Fibroblast of lung (primary cell): Measurements from ENCODE around the gene C3orf70. TPM values are rescaled to one million over a fixed set of nuclear protein-coding genes. Genes with fewer than 3 reads are reported as not detected.

ENCODE experiments used
- DNase-seq, 2 donors: peaks; one replicate each; pipeline versions ENCODE4 v3.0.0 to v3.0.0-alpha.2; 2010; ENCODE audit warnings: low read depth in 2 of 2
- H2AFZ ChIP-seq: 2 replicates; pipeline ENCODE4 v1.5.1; 2012; ENCODE audit warnings: low read length, control low read depth, inconsistent platforms
- H3K27ac ChIP-seq: 2 replicates; pipeline ENCODE4 v1.5.1; 2011; ENCODE audit warnings: low read length, control low read depth; ENCODE audit not compliant: insufficient read depth
- H3K27me3 ChIP-seq: 2 replicates; pipeline ENCODE4 v1.5.1; 2011; ENCODE audit warnings: mild to moderate bottlenecking, low read length; ENCODE audit not compliant: control insufficient read depth, insufficient read depth
- H3K36me3 ChIP-seq: 2 replicates; pipeline ENCODE4 v1.5.1; 2011; ENCODE audit warnings: low read length; ENCODE audit not compliant: control insufficient read depth, insufficient read depth
- H3K4me1 ChIP-seq: 2 replicates; pipeline ENCODE4 v1.5.1; 2011; ENCODE audit warnings: low read length; ENCODE audit not compliant: control insufficient read depth, insufficient read depth; ENCODE audit errors: extremely low read depth
- H3K4me2 ChIP-seq: 2 replicates; pipeline ENCODE4 v1.5.1; 2011; ENCODE audit warnings: low read length, control low read depth; ENCODE audit not compliant: insufficient read depth; ENCODE audit errors: extremely low read depth
- H3K4me3 ChIP-seq, 4 experiments: fragments of 200-600 bp in 1 of 4; sonication (generic) in 1 of 4; replicated peaks in 1 of 4; 2 replicates each; pipeline ENCODE4 v1.5.1; 2011 to 2016; ENCODE audit warnings: low read length in 4 of 4, low read depth in 3 of 4, mild to moderate bottlenecking in 3 of 4, control low read depth in 2 of 4, inconsistent platforms in 1 of 4, mixed read lengths in 1 of 4; ENCODE audit not compliant: insufficient read depth in 1 of 4; ENCODE audit errors: control extremely low read depth in 1 of 4
- H3K79me2 ChIP-seq: 2 replicates; pipeline ENCODE4 v1.5.1; 2012; ENCODE audit warnings: mild to moderate bottlenecking, low read length, inconsistent platforms; ENCODE audit not compliant: control insufficient read depth, insufficient read depth
- H3K9ac ChIP-seq: 2 replicates; pipeline ENCODE4 v1.5.1; 2011; ENCODE audit warnings: mild to moderate bottlenecking, low read length, control low read depth; ENCODE audit not compliant: insufficient read depth
- H3K9me3 ChIP-seq: 2 replicates; pipeline ENCODE4 v1.5.1; 2012; ENCODE audit warnings: low read depth, low read length; ENCODE audit not compliant: control insufficient read depth, insufficient read depth
- H4K20me1 ChIP-seq: 2 replicates; pipeline ENCODE4 v1.5.1; 2011; ENCODE audit warnings: low read length; ENCODE audit not compliant: control insufficient read depth, insufficient read depth; ENCODE audit errors: extremely low read depth
- CTCF ChIP-seq, 2 donors: IDR thresholded peaks in 1 of 2; conservative IDR thresholded peaks in 1 of 2; 1 replicate in 1 of 2; 2 replicates in 1 of 2; pipeline ENCODE4 v1.5.1; 2011 to 2012; ENCODE audit warnings: low read length in 2 of 2, control low read depth in 1 of 2, inconsistent platforms in 1 of 2, low read depth in 1 of 2, mild to moderate bottlenecking in 1 of 2
- EZH2 ChIP-seq: IDR thresholded peaks from 2 replicates; pipeline ENCODE4 v1.5.1; 2012; ENCODE audit warnings: low read length, control low read depth, mild to moderate bottlenecking; ENCODE audit errors: missing control alignments
- polyA plus RNA-seq, 2 donors: library from polyadenylated mRNA; depleted of rRNA in 1 of 2; stranded (reverse) in 1 of 2; unstranded in 1 of 2; fragments of >200 nt; gene quantifications; 2 replicates each; pipeline ENCODE4 v1.2.1, GENCODE V29; 2011 to 2012; ENCODE audit warnings: missing spikeins in 1 of 2
- total RNA-seq: library from RNA; depleted of rRNA; stranded (reverse); fragments of >200 nt; gene quantifications from 2 replicates; pipeline ENCODE4 v1.2.1, GENCODE V29; 2014

Gene C3orf70
- total and polyA plus RNA-seq, 2 donors (not counting 1 experiment from before 2014, with no cell fraction given), result 0.33 to 4.7 TPM

- H4K20me1 ChIP-seq, result no peaks in the 10 kb centered on the region
- H3K4me1 ChIP-seq, result no peaks in the 10 kb centered on the region
- H3K4me2 ChIP-seq, result no peak overlapping the region
- no peak overlapping the region for H3K9ac ChIP-seq
- no peak for DNase-seq
- no peaks in the 10 kb centered on the region for H3K79me2 ChIP-seq
- TF ChIP-seq EZH2 (no peak), CTCF (conservative IDR thresholded peaks at IDR 0.05 in 1 of 2, IDR thresholded peaks at IDR 0.05 in 1 of 2; ENCODE audit: low read depth in 1 of 2, low read length in 2 of 2) (no peak)
- H3K9me3 ChIP-seq, result no peaks in the 10 kb centered on the region
- H3K36me3 ChIP-seq, result no peaks in the 10 kb centered on the region
- H3K27me3 ChIP-seq, result no peaks in the 10 kb centered on the region
- H2AFZ ChIP-seq, result no peak overlapping the region
- H3K27ac ChIP-seq, result no peak overlapping the region
- no peak overlapping the region for H3K4me3 ChIP-seq
Observed at GRCh38 chr3:185037801-185038200, 115.1 kb downstream of the C3orf70 start.

DNA sequence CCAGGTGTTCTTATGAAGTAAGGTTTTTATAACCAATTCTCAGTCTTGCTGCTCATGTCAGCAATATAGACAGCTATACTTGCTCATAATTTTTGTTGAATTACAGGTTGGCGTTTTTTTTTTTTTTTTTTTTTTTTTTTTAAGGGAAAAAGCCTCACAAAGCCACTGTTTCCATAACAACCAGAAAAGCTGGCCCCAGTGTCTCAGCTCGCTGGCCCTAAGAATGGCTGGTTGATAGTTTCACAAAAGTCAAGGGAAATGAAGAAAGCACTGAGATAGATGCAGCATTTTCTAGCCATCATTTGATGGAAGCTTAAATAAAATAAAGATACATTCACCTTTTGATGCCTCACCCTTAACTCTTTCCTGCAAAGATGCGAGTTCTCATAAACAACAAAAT, 121.9 kb downstream of the C3orf70 start:
- Histone ChIP-seq H4K20me1 (no peaks in the 10 kb centered on the region), H3K27me3 (no peaks in the 10 kb centered on the region), H3K79me2 (no peaks in the 10 kb centered on the region), H3K27ac (no peak overlapping the region), H3K36me3 (no peaks in the 10 kb centered on the region), H3K4me3 (no peak overlapping the region), H3K4me2 (no peak overlapping the region), H3K9ac (no peak overlapping the region), H3K9me3 (no peaks in the 10 kb centered on the region), H2AFZ (no peak overlapping the region), H3K4me1 (no peaks in the 10 kb centered on the region)
- TF ChIP-seq CTCF (conservative IDR thresholded peaks at IDR 0.05 in 1 of 2, IDR thresholded peaks at IDR 0.05 in 1 of 2; ENCODE audit: low read depth in 1 of 2, low read length in 2 of 2) (no peak), EZH2 (no peak)
- no peak for DNase-seq

DNA sequence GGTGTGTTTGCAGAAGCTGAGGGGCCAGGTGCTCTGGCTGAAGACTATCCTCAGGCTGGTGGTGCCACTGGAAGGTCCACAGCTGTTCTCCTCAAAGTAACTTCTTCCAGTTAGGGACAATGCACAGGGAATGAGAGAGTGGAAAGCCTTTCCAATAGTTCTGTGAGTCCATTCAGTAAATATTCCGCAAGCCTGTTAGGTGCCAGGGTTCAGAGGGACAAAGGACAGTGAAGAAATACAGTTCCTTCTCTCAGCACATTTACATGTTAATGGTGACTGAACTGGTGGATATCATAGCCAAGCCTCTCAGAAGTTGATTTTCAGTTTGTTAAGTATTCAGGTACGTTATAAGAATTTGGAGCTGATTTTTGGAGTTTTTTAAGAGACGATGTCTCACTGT, 122.5 kb downstream of the C3orf70 start:
- no peak overlapping the region for H2AFZ ChIP-seq
- no peak for TF ChIP-seq EZH2
- no peak for TF ChIP-seq CTCF (conservative IDR thresholded peaks at IDR 0.05 in 1 of 2, IDR thresholded peaks at IDR 0.05 in 1 of 2; ENCODE audit: low read depth in 1 of 2, low read length in 2 of 2)
- no peaks in the 10 kb centered on the region for H4K20me1 ChIP-seq

More for the DNA sequence above, 122.5 kb downstream of the C3orf70 start:
- Histone ChIP-seq H3K4me1 (no peaks in the 10 kb centered on the region), H3K4me3 (no peak overlapping the region), H3K9me3 (no peaks in the 10 kb centered on the region), H3K9ac (no peak overlapping the region), H3K4me2 (no peak overlapping the region), H3K27me3 (no peaks in the 10 kb centered on the region), H3K79me2 (no peaks in the 10 kb centered on the region), H3K36me3 (no peaks in the 10 kb centered on the region), H3K27ac (no peak overlapping the region)
- DNase-seq, result no peak
